ENCODE results near the gene CNNM4. TPM values are rescaled to one million over a fixed set of nuclear protein-coding genes. Genes with fewer than 3 reads are reported as not detected.

The CNNM4 gene
- total RNA-seq, 1 donor: 5.1 TPM

DNA sequence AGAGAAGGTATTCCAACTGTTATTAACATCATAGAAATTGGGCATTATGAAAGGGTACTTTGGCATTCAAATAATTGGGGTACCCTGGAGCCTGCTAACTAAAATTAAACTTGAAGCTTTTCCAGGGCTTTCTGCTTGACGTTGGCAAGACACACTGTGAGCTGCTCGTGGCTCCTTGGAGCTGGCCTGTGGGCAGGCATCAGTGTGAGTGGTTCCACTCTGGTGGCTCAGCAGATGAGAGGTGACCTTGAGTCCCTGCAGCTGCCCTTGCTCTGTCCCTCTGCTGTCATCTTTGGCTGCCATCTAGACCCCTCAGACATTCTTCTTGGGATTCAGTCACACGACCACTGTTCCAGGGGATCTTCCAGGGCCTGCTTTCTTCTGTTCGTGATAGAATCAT, 62.1 kb downstream of the CNNM4 start:
- no peak overlapping the region for H3K4me3 ChIP-seq (ENCODE audit: insufficient read depth, low read length)
- peaks cover 30% of the 10 kb centered on the region for H4K20me1 ChIP-seq (ENCODE audit: insufficient read depth, low read length)
- peaks cover 2% of the 10 kb centered on the region for H3K4me1 ChIP-seq (ENCODE audit: insufficient read depth, low read length)
- peaks cover 3% of the 10 kb centered on the region for H3K36me3 ChIP-seq (ENCODE audit: insufficient read depth, low read length)
- DNase-seq (ENCODE audit: insufficient read length, low spot score, missing footprints): no peak
- TF ChIP-seq, protein P1, sequence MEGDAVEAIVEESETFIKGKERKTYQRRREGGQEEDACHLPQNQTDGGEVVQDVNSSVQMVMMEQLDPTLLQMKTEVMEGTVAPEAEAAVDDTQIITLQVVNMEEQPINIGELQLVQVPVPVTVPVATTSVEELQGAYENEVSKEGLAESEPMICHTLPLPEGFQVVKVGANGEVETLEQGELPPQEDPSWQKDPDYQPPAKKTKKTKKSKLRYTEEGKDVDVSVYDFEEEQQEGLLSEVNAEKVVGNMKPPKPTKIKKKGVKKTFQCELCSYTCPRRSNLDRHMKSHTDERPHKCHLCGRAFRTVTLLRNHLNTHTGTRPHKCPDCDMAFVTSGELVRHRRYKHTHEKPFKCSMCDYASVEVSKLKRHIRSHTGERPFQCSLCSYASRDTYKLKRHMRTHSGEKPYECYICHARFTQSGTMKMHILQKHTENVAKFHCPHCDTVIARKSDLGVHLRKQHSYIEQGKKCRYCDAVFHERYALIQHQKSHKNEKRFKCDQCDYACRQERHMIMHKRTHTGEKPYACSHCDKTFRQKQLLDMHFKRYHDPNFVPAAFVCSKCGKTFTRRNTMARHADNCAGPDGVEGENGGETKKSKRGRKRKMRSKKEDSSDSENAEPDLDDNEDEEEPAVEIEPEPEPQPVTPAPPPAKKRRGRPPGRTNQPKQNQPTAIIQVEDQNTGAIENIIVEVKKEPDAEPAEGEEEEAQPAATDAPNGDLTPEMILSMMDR (IDR thresholded peaks at IDR 0.05; ENCODE audit: extremely low read depth, low read depth, low read length): no peak
- no peak overlapping the region for H2AFZ ChIP-seq (ENCODE audit: low read length)
- H3K27me3 ChIP-seq (ENCODE audit: insufficient read depth, low read length): no peaks in the 10 kb centered on the region
- no peak overlapping the region for H3K4me2 ChIP-seq (ENCODE audit: insufficient read depth, low read length)
- H3K27ac ChIP-seq (ENCODE audit: low read depth, low read length): no peak overlapping the region
- no peaks in the 10 kb centered on the region for H3K9me3 ChIP-seq (ENCODE audit: low read depth, low read length)
- peaks cover 8% of the 10 kb centered on the region for H3K79me2 ChIP-seq (ENCODE audit: insufficient read depth, low read length)

DNA sequence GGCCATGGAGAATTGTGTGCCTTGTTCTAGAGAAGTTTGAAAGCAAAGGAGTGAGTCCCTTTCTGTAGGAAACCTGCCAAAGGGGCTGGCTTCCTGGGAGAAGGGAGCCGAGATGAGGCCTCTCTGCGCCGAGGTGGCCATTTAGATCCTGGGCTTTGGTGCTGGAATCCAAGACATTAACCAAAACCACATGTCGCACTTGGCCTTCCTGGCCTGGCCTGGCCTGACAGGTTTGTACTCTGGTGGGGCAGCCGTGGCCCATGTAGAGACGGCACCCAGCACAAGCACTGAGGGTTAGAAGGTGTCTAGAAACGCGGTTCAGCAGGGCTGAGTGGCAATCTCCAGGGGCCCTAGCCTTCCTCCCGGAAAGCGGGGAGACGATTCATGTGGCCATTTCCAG, 62.5 kb downstream of the CNNM4 start:
- H2AFZ ChIP-seq (ENCODE audit: low read length): no peak overlapping the region
- no peak for DNase-seq (ENCODE audit: insufficient read length, low spot score, missing footprints)
- no peaks in the 10 kb centered on the region for H3K4me1 ChIP-seq (ENCODE audit: insufficient read depth, low read length)
- no peaks in the 10 kb centered on the region for H3K27me3 ChIP-seq (ENCODE audit: insufficient read depth, low read length)
- H3K9me3 ChIP-seq (ENCODE audit: low read depth, low read length): no peaks in the 10 kb centered on the region
- no peak overlapping the region for H3K27ac ChIP-seq (ENCODE audit: low read depth, low read length)
- H4K20me1 ChIP-seq (ENCODE audit: insufficient read depth, low read length): peaks cover 26% of the 10 kb centered on the region
- H3K4me3 ChIP-seq (ENCODE audit: insufficient read depth, low read length): no peak overlapping the region
- TF ChIP-seq, protein P1 (IDR thresholded peaks at IDR 0.05; ENCODE audit: extremely low read depth, low read depth, low read length): no peak
- H3K79me2 ChIP-seq (ENCODE audit: insufficient read depth, low read length): peaks cover 4% of the 10 kb centered on the region
- H3K4me2 ChIP-seq (ENCODE audit: insufficient read depth, low read length): no peak overlapping the region
- H3K36me3 ChIP-seq (ENCODE audit: insufficient read depth, low read length): peaks cover 3% of the 10 kb centered on the region

DNA sequence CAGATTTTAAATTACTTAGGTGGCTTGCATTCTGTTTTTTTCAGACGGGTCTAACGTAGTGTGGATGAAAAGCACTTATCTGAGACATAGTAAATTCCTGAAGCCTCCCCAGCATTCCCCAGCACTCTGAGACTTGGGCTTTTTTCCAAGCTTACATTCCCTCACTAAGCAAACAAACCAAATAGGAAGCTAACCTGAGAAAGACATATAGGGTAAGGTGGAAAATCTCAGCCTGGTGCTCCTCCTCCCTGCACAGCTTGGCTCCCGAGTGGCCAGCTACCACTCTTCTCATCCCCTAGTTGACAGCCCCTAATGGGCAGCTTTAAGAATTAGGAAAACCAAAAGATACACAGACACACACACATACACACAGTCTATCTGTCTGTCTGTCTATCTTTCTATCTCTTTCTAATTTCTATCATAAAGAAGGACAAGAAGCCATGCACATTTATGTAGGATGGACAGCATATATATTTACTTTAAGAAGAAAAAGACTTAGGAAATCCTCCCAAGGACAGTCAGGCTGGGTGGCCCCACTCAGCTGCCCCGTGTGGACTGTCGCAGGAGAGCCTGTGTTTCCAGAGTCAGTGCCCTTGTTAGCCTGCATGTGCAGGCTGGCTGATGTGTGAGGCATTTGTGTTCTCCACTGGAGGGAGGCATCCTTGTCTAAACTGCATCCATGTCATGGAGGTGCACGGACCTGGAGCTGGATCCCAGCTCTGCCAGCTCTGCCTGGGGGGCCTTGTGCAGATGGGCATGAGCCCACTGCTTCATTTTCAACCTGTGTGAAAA, 63.6 kb downstream of the CNNM4 start:
- H2AFZ ChIP-seq (ENCODE audit: low read length): no peak overlapping the region
- H3K4me1 ChIP-seq (ENCODE audit: insufficient read depth, low read length): no peaks in the 10 kb centered on the region
- peaks cover 18% of the 10 kb centered on the region for H4K20me1 ChIP-seq (ENCODE audit: insufficient read depth, low read length)
- no peak overlapping the region for H3K4me3 ChIP-seq (ENCODE audit: insufficient read depth, low read length)
- no peak overlapping the region for H3K4me2 ChIP-seq (ENCODE audit: insufficient read depth, low read length)
- H3K27ac ChIP-seq (ENCODE audit: low read depth, low read length): no peak overlapping the region
- DNase-seq (ENCODE audit: insufficient read length, low spot score, missing footprints): no peak
- H3K79me2 ChIP-seq (ENCODE audit: insufficient read depth, low read length): no peaks in the 10 kb centered on the region
- H3K9me3 ChIP-seq (ENCODE audit: low read depth, low read length): no peaks in the 10 kb centered on the region
- H3K27me3 ChIP-seq (ENCODE audit: insufficient read depth, low read length): no peaks in the 10 kb centered on the region
- H3K36me3 ChIP-seq (ENCODE audit: insufficient read depth, low read length): peaks cover 6% of the 10 kb centered on the region
- TF ChIP-seq, protein P1 (IDR thresholded peaks at IDR 0.05; ENCODE audit: extremely low read depth, low read depth, low read length): no peak

DNA sequence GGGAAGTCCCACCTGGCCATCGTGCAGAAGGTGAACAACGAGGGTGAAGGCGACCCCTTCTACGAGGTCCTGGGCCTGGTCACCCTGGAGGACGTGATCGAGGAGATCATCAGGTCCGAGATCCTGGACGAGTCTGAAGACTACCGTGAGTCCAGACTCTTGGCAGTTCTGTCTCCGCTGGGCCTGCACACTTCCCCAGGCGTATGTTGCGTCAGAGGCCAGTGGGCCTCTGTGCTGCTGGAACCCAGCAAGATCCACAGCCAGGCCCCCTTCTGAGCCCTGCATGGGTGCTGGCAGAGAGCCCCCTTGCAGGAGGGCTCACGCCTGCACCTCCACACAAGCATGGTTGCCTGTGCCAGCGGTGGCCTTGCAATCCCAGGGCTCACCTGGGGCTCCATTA, 64.4 kb downstream of the CNNM4 start:
- Histone ChIP-seq H3K36me3 (ENCODE audit: insufficient read depth, low read length) (peaks cover 6% of the 10 kb centered on the region), H2AFZ (ENCODE audit: low read length) (no peak overlapping the region), H3K4me1 (ENCODE audit: insufficient read depth, low read length) (no peaks in the 10 kb centered on the region), H3K27me3 (ENCODE audit: insufficient read depth, low read length) (no peaks in the 10 kb centered on the region), H3K27ac (ENCODE audit: low read depth, low read length) (no peak overlapping the region), H3K79me2 (ENCODE audit: insufficient read depth, low read length) (no peaks in the 10 kb centered on the region), H3K9me3 (ENCODE audit: low read depth, low read length) (no peaks in the 10 kb centered on the region), H3K4me2 (ENCODE audit: insufficient read depth, low read length) (no peak overlapping the region), H4K20me1 (ENCODE audit: insufficient read depth, low read length) (peaks cover 13% of the 10 kb centered on the region), H3K4me3 (ENCODE audit: insufficient read depth, low read length) (no peak overlapping the region)
- DNase-seq (ENCODE audit: insufficient read length, low spot score, missing footprints): no peak
- TF ChIP-seq, protein P1 (IDR thresholded peaks at IDR 0.05; ENCODE audit: extremely low read depth, low read depth, low read length): no peak
